Activated T-cell treated with anti-CD3 and anti-CD28 coated beads for 4 hours (primary cell): Measurements from ENCODE around the gene RNF151.
"Not testable (repeated sequence)": the region's sequence is repeated elsewhere in the genome, so short reads cannot be mapped to it uniquely, and the experiment has no call there.

Experiments
- DNase-seq: peaks from one replicate; pipeline ENCODE4 v3.0.0-alpha.2; 2020

RNF151 gene, protein sequence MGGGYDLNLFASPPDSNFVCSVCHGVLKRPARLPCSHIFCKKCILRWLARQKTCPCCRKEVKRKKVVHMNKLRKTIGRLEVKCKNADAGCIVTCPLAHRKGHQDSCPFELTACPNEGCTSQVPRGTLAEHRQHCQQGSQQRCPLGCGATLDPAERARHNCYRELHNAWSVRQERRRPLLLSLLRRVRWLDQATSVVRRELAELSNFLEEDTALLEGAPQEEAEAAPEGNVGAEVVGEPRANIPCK

DNA sequence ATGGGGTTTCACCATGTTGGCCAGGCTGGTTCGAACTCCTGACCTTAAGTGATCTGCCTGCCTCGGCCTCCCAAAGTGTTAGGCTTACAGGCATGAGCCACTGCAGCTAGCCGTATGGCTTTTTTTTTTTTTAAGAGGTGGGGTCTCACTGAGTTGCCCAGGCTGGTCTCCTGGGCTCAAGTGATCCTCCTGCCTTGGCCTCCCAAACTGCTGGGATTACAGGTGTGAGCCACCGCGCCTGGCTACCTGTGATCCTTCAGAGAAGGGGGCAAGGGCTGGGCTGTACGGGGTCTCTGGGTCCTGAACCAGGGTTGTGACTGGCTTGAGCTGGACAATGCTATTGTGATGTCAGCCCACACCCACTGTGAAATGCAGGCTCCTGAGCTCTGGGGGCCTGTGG is at the start of gene RNF151:
Gene RNF151 (plus strand): TSS at position 397 of the 400 bp plus-strand sequence. CDS start 26 bp downstream, outside the sequence.
- DNase-seq = no peak

DNA sequence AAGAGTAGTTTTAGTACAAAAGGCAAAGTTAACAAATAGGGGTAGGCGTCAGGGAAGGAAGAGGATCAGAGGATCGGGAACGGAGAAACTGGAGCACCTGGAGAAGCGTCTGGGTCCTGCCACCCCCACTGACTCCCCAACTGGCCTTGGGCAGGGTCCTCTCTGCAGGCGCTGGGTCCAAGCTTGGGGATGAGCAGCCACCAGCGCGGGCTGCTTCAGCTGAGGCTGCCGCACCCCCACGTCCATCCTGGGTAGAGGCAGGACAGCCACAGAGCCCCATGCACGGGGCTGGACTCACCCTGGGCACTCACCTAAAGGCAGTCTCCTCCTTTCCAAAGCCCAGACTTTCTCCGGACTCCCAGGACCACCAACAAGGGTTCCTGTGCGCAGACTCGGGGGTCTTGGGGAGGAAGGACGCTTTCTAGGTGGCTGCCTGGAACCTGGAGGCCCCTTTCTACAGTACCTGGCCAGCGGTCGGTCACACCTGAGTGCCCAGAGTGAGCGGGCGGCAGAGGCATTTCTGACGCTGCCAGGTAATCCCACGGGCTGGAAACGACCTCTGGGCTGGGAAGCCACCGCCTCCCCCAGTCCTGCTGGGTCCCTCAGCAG is 49.5 kb upstream of the RNF151 start:
- DNase-seq = no peak

DNA sequence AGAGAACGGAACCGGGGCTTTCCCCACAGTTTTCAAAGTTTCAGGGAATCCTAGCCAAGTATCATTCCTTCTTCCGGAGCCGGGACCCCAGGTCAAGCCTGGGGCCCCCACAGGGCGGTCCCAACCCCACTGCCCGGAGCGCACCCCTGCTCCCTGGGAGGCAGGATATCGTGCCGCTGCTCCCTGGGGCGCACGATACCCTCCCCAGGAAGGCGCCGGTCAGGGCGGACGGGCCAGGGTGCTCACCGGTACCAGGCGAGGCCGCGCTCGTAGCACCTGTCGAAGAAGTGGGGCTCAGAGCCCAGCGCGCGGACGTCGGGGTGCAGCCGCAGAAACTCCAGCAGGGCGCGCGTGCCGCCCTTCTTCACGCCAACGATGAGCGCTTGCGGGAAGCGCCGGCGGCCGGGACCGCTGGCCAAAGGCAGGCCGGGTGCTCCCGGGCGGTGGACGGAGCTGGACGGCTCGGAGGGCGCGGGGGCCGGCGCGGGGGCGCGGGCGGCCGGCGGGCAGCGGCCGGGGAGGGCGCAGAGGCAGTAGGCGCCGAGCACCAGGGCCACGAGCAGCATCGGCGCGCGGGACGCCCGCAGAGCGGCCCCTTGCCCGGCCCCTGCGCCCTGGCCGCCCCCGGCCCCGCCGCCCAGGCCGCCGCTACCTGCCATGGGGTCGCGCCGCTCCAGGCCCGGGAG is 48.8 kb upstream of the RNF151 start:
- no peak for DNase-seq

DNA sequence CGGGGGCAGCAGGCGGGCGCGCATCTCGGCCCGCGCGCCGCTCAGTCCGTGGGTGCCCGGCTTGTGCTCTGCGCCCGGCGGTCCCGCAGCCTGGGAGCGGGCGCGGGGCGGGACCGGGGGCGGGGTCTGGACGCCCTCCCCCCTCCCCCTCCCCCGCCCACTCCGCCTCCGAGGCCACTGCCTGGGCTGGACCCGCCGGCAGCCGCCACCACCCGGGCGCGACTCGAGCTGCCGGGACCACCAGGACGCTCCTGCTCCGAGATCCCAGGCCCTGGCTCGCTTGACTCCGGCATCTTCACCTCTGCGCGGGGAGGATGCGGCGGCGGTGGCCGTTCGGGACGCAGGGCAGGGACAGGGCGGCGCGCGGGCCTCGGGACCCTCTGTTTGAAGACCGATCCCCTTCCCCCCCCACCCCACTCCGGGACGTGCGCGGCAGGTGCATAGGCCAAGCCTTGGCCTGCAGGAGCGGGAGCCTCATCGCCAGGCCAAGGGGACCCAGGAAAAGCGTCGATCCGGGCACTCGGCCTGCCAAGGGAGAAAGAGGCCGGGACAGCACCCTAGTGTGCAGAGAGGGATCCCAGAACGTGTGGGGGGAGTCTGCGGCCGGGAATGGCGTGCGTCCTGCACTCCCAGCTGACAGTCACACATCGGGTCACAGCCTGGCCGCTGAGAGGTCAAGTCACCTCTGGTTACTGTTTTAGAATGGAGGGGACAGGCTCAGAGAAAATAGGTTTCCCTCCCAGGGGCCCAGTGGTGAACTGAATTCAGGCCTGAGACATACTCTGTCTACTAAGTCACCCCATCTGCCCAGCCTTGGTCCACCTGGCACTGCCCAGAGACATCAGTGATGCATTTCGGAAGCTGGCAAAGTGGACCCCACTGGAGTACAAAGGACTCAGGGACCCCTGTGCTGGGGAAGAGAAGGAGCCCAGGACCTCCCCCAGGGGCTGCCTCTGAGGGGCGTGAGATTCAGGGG is 48.0 kb upstream of the RNF151 start, which contains the start of gene HS3ST6:
Gene HS3ST6 (minus strand): TSS at position 65 of the 976 bp plus-strand sequence. CDS start 92 bp downstream, outside the sequence.
- DNase-seq = no peak

DNA sequence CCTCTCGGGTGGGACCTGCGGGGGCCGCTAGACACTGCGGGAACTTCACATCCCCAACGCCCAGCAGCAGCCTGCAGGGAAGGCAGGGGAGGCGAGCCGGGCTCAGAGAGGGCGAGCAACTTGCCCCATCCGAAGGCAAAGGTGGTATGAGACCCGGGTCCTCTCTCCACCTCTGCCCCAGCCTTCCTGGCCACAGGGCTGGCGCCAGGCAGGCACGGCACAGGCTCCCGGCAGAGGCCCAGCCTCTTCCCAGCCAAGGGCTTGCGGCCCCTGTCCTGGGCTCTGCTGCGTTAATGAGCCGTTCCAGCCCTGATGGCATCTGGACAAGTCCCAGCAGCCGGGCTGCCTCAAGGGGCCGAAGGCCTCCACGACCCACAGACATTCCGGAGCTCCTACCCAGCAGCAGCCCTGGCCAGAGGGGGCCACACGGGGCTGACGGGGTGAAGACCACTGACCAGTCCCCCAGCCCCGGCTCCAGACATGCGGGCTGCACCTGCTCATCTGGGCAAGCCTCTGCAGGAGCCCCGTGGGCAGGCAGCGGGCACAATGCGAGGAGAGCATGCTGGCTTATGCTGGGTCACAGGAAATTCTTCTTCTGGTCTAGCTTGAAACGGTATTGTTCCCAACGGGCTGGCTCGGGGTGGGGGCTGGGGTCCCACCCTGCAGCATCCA is 47.2 kb upstream of the RNF151 start:
- DNase-seq = no peak

DNA sequence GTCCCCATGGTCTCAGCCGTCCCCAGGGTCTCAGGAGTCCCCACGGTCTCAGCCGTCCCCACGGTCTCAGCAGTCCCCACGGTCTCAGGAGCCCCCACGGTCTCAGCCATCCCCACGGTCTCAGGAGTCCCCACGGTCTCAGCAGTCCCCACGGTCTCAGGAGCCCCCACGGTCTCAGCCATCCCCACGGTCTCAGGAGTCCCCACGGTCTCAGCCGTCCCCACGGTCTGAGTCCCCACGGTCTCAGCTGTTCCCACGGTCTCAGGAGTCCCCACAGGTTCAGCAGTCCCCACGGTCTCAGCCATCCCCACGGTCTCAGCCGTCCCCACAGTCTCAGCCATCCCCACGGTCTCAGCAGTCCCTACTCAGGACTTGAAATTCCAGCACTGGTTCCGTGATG is 46.5 kb upstream of the RNF151 start:
- not testable (repeated sequence) for DNase-seq

DNA sequence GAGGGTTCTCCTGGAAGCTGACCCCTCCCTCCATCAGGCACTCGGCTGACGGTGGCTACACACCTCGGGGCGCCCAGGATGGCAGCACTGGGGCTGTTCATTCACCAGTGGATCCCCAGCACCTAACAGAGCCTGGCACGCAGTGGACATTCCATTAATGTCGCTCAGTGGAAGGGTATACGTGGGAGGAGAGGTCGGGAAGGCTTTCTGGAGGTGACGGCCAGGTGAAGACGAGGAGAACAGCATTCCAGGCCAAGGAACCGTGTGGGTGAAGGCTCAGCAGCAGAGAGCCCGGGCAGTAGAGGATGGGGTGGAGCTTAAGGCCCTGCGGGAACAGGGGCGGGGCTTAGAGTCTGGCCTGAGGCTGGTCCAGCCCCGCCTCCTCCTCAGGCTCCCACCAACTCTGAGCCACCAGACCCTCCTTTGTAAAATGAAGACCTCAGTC is 45.9 kb upstream of the RNF151 start:
- no peak for DNase-seq

DNA sequence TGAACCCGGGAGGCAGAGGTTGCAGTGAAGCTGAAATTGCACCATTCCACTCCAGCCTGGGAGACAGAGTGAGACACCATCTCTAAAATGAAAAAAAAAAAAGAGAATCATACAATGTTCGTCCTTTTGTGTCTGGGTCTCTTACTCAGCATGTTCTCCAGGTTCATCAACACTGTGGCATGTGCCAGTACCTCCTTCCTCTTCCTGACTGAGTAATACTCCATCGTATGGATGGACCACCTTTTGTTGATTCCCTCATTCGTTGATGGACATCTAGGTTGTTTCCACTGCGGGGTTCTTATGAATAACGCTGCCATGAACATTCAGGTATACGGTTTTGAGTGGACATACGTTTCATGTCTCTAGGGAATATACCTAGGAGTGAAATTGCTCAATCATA is 44.3 kb upstream of the RNF151 start:
- no peak for DNase-seq

DNA sequence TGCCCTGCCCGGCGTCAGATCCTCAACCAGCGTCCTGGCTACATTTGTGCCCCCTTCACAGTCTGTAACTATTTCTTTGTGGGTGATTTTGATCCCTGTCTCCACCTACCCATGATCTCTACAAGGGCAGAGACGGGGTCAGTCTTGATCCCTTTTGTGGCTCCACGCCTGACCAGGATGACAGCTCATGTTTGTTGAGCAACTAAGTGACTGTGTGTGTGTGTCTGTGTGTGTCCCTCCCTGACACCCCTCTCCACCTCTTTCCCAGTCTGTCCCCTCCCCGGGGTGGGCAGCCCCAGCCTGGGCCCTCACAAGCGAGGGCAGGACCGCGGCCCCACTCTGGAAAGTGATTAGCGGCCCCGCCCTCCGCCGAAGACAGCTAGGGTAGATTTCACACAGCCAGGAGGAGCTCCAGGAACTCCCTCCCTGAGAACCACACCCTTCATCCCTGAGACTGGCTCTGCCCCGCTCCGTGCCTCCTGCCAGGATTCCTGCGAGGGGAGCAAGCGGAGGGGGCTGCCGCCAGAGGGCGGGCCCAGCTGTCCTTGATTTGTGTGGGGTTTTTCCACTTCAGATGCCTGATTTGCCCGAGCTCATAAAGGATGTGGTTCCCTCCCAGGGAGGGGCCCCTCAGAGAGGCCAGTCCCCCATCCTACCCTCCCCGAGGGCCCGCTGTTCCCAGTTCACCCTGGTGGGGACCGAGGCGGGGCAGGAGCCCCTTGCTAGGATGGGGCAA is 43.2 kb upstream of the RNF151 start:
- no peak for DNase-seq

DNA sequence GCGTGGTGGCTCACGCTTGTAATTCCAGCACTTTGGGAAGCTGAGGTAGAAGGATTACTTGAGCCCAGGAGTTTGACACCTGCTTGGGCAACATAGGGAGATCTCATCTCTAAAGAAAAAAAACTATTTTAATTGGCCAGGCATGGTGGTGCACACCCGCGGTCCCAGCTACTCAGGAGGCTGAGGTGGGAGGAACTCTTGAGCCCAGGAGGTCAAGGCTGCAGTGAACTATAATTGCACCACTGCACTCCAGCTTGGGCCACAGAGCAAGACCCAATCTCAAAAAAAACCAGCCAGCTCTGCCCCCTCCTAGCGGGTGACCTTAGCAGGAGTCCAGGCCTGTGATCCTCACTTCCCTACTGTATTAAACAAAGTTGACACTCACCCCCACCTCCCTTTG is 42.6 kb upstream of the RNF151 start:
- DNase-seq = no peak

DNA sequence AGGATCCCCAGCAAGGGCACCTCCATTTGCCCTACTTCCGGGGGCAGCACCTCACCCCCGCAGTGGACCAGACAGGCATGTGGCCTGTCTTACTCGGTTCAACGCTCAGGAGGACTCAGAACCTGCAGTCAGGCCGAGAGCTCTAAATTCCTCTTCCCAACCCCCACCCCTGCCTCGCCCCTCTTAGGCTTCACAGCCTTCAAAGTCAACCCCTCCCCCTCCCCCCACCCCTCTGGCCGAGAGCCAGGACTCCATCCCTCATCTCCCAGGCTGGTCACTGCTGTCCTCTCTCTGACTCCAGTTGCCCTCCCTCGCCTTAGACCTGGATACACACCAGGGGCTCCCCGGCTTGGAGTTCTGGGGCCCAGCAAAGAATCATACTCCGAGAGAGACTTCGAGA is 40.4 kb upstream of the RNF151 start:
- no peak for DNase-seq

DNA sequence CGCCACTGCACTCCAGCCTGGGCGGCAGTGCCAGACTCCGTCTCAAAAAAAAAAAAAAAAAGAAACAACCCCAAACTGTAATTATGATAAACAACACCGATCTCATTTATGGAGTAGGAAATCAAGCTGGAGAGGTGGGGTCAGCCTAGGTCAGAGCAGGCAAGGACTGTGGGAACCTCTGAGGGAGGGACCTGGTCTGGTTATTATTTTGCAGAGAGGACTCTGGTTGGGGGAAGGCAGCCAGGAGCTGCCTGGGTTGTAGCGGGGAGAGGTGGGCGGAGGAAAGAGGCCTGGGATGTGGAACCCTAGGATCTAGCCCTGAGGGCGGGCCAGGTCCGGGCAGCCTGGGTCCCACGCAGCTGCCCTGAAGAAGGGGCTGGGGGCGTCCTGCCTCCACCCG is 37.6 kb upstream of the RNF151 start:
- no peak for DNase-seq

DNA sequence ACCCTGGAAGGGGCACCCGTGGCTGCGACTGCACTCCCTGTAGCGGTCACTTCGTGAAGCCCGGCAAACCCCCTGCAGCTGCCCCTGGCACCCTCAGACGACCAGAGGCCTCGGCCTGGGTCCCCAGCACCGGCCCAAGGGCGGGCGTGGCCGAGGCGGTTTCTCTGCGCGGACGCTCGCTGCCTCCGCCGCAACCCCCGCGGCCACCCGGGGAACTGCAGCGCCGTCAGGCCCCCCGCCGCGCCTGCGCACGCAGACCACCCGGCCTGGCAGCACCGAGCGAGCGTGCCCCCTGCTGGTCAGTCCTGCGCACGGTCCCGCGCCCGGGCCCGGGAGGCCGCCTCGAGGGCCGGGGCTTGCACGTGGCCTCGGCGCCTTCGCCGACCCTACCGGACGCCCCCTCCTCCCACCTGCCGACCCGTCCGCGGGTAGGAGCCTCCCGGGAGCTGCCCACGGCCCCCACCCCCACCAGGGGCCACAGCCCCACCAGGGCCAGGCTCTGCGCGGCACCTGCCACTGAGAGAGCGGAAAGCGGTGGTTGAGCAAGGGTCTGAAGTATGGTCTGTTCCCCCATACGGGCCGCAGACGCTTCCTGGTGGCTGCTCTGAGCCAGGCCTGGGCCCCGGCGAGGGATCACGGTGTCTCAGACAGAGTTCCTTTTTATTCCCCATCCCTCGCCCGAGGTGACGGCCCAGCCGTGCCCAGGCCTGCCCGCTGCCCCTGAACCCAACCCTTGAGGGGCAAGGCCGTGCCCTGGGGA is 36.9 kb upstream of the RNF151 start:
- peak; percentile 91 for DNase-seq

DNA sequence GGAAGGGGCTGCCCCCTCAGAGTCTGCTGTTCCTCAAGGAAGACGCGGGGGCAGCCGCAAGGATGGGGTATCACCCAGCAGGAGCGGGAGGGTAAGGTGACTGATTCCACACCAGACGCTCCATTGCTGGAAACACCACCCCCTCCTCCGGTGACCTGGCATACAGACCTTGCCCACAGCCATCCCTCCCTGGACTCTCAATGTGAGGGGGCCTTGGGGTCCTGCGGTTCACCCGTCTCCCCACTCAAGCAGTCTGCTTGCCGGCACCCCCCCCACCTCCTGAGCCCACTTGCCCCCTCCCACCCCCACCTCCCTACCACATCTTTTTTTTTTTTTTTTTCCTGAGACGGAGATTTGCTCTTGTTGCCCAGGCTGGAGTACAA is 36.3 kb upstream of the RNF151 start:
- DNase-seq = no peak

DNA sequence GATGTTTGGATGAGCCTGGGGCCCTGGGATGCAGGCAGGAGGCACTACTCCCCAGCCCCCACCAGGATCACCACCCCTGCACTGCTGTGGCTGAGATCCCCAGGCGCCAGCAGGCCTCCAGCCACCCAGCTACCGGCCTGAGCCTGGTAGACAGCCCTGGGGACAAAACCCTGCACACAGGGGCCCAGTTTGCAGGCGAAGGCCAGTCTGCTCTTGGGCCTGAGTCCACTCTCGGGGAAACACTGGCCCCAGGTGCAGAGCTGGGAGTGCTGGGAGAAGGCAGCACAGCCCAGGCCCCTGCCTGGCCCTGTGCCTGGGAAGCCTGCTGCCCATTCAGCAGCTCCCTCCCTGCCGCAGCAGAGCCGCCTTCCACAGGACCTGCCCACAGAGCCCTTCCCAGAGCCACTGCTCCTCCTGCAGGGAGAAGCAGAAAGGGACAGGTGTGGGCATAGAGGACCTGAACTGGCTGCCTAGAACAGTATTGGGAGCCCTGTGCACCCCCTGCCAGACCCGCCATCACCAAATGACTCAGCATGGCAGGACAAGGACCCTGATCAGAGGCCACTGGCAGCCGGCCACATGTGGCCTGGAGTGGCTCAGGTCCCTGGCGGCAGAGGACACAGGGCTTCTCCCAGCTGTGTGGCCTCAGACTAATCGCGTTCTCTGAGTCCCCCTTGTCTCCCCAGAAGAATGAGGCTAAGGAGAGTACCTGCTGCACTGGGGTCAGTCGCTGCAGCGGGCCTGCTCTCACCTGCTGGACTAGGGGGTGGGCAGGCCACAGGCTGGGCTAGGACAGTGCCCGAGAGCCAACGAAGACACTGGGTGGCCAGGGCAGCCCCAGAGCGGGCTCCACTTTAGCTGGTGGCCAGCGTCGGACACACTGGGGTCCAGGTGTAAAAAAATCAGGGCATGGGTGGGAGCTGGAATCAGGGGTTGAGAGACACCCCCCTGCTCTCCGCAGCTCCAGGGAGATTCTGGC is 34.3 kb upstream of the RNF151 start:
- DNase-seq = no peak

DNA sequence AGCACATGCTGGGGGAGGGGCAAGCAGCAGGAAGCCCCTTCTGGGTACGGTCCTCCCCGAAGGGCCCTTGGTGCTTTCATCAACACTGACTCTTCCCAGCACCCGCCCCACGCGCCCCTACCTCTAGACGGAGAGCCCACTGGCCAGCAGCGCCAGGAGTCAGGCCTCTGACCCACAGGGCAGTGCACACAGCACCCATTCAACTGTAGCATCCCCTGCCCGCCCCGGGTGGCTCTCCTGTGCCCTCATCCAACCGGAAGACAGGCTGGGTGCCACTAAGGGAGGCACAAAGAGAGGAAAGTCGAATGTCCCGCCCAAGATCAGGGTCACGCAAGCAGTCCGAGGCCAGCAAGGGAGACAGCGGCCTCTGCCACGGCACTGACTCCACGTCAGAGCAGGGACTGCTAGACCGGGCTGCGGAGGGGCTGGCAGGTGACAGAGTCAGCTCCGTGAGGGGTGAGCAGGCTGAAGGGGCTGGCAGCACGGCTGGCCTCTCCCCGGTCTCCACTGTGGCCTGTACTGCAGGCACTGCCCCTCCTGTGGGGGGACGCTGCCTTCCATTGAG is 33.5 kb upstream of the RNF151 start:
- DNase-seq = no peak

DNA sequence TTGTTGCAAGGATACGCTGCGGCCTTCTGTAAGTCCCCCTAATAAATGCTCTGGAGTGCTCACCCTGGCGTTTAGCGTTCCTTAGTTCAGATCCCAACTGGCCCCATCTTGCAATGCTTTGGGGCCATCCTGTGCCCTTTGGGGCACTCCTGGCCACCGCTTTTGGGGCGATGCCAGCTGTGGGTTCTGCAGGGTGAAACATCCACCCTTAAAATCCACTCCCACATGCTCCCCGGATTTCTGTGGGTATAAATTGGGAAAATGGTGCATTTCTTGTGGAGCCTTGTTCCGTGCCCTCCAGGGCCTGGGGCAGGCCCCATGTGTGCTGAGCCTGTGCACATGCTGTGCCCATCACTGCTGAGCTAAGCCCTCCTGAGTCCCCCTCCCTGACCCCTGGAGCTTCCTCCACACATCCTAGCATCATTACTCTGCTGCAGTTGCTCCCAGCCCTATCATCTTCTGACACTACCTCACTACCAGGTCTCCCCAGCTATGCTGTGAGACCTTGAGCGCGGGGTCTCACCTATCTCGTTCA is 29.6 kb upstream of the RNF151 start:
- DNase-seq = no peak

DNA sequence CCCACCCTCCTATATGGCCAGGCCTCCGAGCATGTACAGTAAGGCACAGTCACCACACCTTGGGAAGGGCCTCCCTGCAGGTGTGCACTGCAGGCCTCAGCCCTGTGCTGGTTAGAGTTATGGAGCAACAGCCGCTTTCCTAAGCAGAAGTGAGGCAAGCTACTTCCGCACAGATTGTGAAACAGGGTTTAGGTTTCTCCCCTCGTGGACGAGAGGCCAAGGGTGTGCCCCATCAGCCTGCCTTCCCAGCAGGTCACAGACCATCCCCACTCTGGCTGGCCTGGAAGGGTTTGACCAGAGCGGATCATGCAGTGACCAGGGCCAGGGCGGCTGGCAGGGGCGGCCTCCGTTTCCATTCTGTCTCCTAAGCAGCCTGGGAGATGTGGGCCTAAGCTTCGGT is 28.3 kb upstream of the RNF151 start:
- DNase-seq = no peak

DNA sequence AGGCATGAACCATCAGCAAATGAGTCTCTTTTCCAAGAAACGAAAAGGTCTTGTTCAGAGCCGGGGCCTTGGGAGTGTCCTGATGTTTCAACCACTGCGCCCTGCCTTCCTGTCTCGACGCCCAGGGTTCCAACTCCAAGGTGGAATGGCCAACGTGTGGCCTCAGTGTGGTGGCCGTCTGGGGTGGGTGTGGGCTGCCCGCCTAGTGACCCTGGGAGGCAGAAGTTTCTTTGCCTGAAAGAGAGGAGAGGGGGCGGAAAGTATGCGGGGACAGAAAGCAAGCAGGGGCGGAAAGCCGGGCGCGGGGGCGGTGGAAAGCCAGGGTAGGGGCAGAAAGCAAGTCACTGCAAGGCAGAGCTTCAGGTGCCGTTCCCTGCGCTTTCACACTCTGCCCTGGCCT is 27.7 kb upstream of the RNF151 start:
- no peak for DNase-seq
